GM12872 (cell line): Measurements from ENCODE around the gene SLC25A13.

ENCODE experiments used
- TF ChIP-seq, protein P1 (sequence below): IDR thresholded peaks from 3 replicates; pipeline ENCODE4 v1.5.1; 2011; ENCODE audit warnings: low read depth, mild to moderate bottlenecking, low read length, moderate library complexity; ENCODE audit not compliant: insufficient read depth

Gene SLC25A13

DNA sequence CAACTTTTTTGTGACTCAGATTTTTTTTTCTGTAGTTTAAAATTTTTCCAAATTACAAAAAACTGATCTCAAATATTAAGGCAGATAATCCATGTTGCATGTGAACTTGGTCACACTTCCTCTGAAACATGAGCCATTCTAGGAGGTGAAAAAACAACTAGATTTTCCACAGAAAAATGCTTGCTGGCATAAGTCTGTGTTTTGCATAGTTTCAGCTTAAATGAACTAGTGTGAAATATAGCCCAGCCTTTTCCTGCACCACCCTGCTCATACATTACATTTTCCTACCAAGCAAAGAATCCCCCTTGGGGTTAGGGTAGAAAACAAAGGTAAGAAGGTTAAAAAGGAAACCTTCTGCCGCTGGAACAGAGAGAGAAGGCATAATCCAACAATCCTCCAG, 48.2 kb downstream of the SLC25A13 start:
- TF ChIP-seq, protein P1, sequence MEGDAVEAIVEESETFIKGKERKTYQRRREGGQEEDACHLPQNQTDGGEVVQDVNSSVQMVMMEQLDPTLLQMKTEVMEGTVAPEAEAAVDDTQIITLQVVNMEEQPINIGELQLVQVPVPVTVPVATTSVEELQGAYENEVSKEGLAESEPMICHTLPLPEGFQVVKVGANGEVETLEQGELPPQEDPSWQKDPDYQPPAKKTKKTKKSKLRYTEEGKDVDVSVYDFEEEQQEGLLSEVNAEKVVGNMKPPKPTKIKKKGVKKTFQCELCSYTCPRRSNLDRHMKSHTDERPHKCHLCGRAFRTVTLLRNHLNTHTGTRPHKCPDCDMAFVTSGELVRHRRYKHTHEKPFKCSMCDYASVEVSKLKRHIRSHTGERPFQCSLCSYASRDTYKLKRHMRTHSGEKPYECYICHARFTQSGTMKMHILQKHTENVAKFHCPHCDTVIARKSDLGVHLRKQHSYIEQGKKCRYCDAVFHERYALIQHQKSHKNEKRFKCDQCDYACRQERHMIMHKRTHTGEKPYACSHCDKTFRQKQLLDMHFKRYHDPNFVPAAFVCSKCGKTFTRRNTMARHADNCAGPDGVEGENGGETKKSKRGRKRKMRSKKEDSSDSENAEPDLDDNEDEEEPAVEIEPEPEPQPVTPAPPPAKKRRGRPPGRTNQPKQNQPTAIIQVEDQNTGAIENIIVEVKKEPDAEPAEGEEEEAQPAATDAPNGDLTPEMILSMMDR: no peak

- TF ChIP-seq, protein P1: no peak
These were observed 52.5 kb downstream of the SLC25A13 start for GRCh38 chr7:96269246-96269994.

- TF ChIP-seq, protein P1: no peak
These were observed 55.3 kb downstream of the SLC25A13 start for GRCh38 chr7:96266580-96266979.

- TF ChIP-seq, protein P1: no peak
These were observed 55.9 kb downstream of the SLC25A13 start for GRCh38 chr7:96266015-96266414.

DNA sequence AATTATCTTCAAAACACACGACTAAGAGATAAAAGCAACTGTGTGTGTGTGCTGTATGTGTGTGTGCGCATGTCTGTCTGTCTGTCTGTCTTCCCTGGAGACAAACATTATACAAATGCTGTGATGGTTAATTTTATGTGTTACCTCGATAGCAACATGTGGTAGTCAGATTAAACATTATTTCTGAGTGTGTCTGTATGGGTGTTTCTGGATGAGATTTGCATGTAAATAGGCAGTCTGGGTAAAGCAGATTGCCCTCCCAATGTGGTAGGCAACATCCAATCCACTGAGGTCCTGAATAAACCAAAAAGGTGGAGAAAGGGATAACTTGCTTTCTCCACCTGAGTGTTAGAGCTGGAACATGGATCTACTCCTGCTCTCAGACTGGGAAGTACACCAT, 67.9 kb downstream of the SLC25A13 start:
- TF ChIP-seq, protein P1: no peak

- TF ChIP-seq, protein P1: no peak
These were observed 68.5 kb downstream of the SLC25A13 start for GRCh38 chr7:96253441-96253840.

GRCh38 chr7:96250776-96251361, 71.0 kb downstream of the SLC25A13 start:
- TF ChIP-seq, protein P1: no peak
